Tibial nerve (tissue), 4 donors: ENCODE measurements around the gene ABHD1.

Experiments
- CTCF ChIP-seq, 5 experiments: fragments of 200-600 bp in 3 of 5; fragments of 450-650 bp in 2 of 5; sonication (generic) in 3 of 5; IDR thresholded peaks; one replicate each; pipeline ENCODE4 v1.5.1; 2016 to 2019; ENCODE audit warnings: antibody characterized with exemption in 5 of 5, mild to moderate bottlenecking in 3 of 5, moderate library complexity in 2 of 5
- EP300 ChIP-seq, 2 donors: sonication (generic); formaldehyde crosslinking; IDR thresholded peaks; one replicate each; pipeline ENCODE4 v1.6.1; 2017; ENCODE audit warnings: antibody characterized with exemption in 2 of 2, mild to moderate bottlenecking in 1 of 2
- POLR2A ChIP-seq, 2 donors: fragments of 450-650 bp; IDR thresholded peaks; one replicate each; pipeline ENCODE4 v1.6.1; 2017; ENCODE audit warnings: antibody characterized with exemption in 2 of 2, mild to moderate bottlenecking in 2 of 2, moderate library complexity in 2 of 2

GRCh38 chr2:27131429-27131828, 7.8 kb downstream of the ABHD1 start:
- TF ChIP-seq EP300 (IDR thresholded peaks at IDR 0.05) (no peak), CTCF (IDR thresholded peaks at IDR 0.05) (no peak), POLR2A (IDR thresholded peaks at IDR 0.05) (no peak)
